ENCODE measurements around the gene FGFR3.
A peak's percentile ranks its signal among the peaks of the same experiment; 100 is the strongest.

FGFR3 gene

GRCh38 chr4:1792832-1793495 lies at the start of gene FGFR3:
FGFR3 (plus strand) TSS chr4:1793293; CDS start chr4:1793935, 642 bp downstream.
- DNase-seq, result peak; percentile 26 to 76

GRCh38 chr4:1743551-1743950 lies 49.5 kb upstream of the FGFR3 start:
- DNase-seq, result no peak

GRCh38 chr4:1743975-1744374 lies 49.1 kb upstream of the FGFR3 start:
- DNase-seq, result no peak

- no peak for DNase-seq
Observed at GRCh38 chr4:1744552-1744951, 48.5 kb upstream of the FGFR3 start.

- no peak for DNase-seq
Observed at GRCh38 chr4:1745165-1745564, 47.9 kb upstream of the FGFR3 start.

- no peak for DNase-seq
Observed at GRCh38 chr4:1745697-1746096, 47.4 kb upstream of the FGFR3 start.

- peak; percentile 61 to 78 for DNase-seq
Observed at GRCh38 chr4:1746265-1746691, 46.8 kb upstream of the FGFR3 start.

GRCh38 chr4:1746919-1747602 lies 46.0 kb upstream of the FGFR3 start:
- no peak for DNase-seq

GRCh38 chr4:1747603-1747967 lies 45.5 kb upstream of the FGFR3 start:
- no peak for DNase-seq

GRCh38 chr4:1748465-1748995 lies 44.6 kb upstream of the FGFR3 start:
- DNase-seq, result peak; percentile 72 to 75

GRCh38 chr4:1749370-1749769 lies 43.7 kb upstream of the FGFR3 start:
- no peak for DNase-seq

- no peak for DNase-seq
Observed at GRCh38 chr4:1749826-1750225, 43.3 kb upstream of the FGFR3 start.

- DNase-seq, result no peak
Observed at GRCh38 chr4:1750381-1751154, 42.5 kb upstream of the FGFR3 start.

- DNase-seq, result no peak
Observed at GRCh38 chr4:1751155-1751918, 41.8 kb upstream of the FGFR3 start.

- DNase-seq, result no peak
Observed at GRCh38 chr4:1751919-1752283, 41.2 kb upstream of the FGFR3 start.

- no peak for DNase-seq
Observed at GRCh38 chr4:1752284-1753041, 40.6 kb upstream of the FGFR3 start.

- no peak for DNase-seq
Observed at GRCh38 chr4:1753294-1753696, 39.8 kb upstream of the FGFR3 start.

GRCh38 chr4:1753697-1754311 lies 39.3 kb upstream of the FGFR3 start:
- no peak for DNase-seq

- DNase-seq, result no peak
Observed at GRCh38 chr4:1754336-1754735, 38.8 kb upstream of the FGFR3 start.

- DNase-seq, result no peak
Observed at GRCh38 chr4:1755297-1755696, 37.8 kb upstream of the FGFR3 start.

GRCh38 chr4:1756079-1756478 lies 37.0 kb upstream of the FGFR3 start:
- DNase-seq, result no peak
